SK-MEL-5 (cell line): Measurements from ENCODE around the gene ZFP1. TPM values are rescaled to one million over a fixed set of nuclear protein-coding genes. Genes with fewer than 3 reads are reported as not detected.
"Not testable (repeated sequence)": the region's sequence is repeated elsewhere in the genome, so short reads cannot be mapped to it uniquely, and the experiment has no call there.

Experiments
- DNase-seq: peaks from one replicate; pipeline ENCODE4 v3.0.0-alpha.2; 2016; ENCODE audit warnings: low read depth, low spot score
- in situ Hi-C: cut with HindIII; loops from 2 replicates; pipeline ENCODE4 v1.10.0; 2016; ENCODE audit warnings: low sequenced_read_pairs, high pct_unique_total_duplicates, low pct_unique_long_range_greater_than_20kb
- total RNA-seq: library from RNA; depleted of rRNA; stranded (reverse); fragments of >200 nt; shearing (Covaris generic); gene quantifications from 2 replicates; pipeline ENCODE4 v1.2.3, GENCODE V29; 2014

The ZFP1 gene
- total RNA-seq, 1 experiment from 2014 or later, result 8.7 TPM

- in situ Hi-C loops, result no loop called here
- no peak for DNase-seq
These were observed 36.8 kb upstream of the ZFP1 start for GRCh38 chr16:75111514-75111940.

- no peak for DNase-seq
- in situ Hi-C loops, result no loop called here
These were observed 36.2 kb upstream of the ZFP1 start for GRCh38 chr16:75111961-75112733.

GRCh38 chr16:75112734-75113491 lies 35.4 kb upstream of the ZFP1 start:
- in situ Hi-C loops, result no loop called here
- DNase-seq, result no peak

- no peak for DNase-seq
- in situ Hi-C loops, result no loop called here
These were observed 34.7 kb upstream of the ZFP1 start for GRCh38 chr16:75113541-75114121.

GRCh38 chr16:75114179-75114945 lies 34.0 kb upstream of the ZFP1 start:
- no peak for DNase-seq
- in situ Hi-C loops, result no loop called here

- no peak for DNase-seq
- in situ Hi-C loops, result no loop called here
These were observed 33.1 kb upstream of the ZFP1 start for GRCh38 chr16:75114946-75115825.

- DNase-seq, result peak; percentile 72
- in situ Hi-C loops, result no loop called here
These were observed 32.0 kb upstream of the ZFP1 start, which contains the start of gene LDHD for GRCh38 chr16:75116081-75116910. Gene LDHD, minus strand, starts transcription at chr16:75116780. Its CDS starts 60 bp downstream, at chr16:75116720.

GRCh38 chr16:75116911-75117245 lies 31.4 kb upstream of the ZFP1 start:
- no peak for DNase-seq
- in situ Hi-C loops, result no loop called here

GRCh38 chr16:75118943-75119539 lies 29.3 kb upstream of the ZFP1 start:
- in situ Hi-C loops, result no loop called here
- DNase-seq, result no peak

GRCh38 chr16:75120253-75120652 lies 28.1 kb upstream of the ZFP1 start:
- DNase-seq, result no peak
- in situ Hi-C loops, result no loop called here

GRCh38 chr16:75121949-75122568 lies 26.3 kb upstream of the ZFP1 start:
- DNase-seq, result no peak
- in situ Hi-C loops, result no loop called here

- no peak for DNase-seq
- in situ Hi-C loops, result no loop called here
These were observed 25.7 kb upstream of the ZFP1 start for GRCh38 chr16:75122609-75123008.

GRCh38 chr16:75127713-75128415 lies 20.5 kb upstream of the ZFP1 start:
- in situ Hi-C loops, result no loop called here
- no peak for DNase-seq

GRCh38 chr16:75129421-75130149 lies 18.7 kb upstream of the ZFP1 start:
- DNase-seq, in situ Hi-C loops: not testable (repeated sequence)
